ENCODE measurements around the gene SKIC3.

- TF ChIP-seq CTCF (IDR thresholded peaks at IDR 0.05) (no peak), POLR2A (IDR thresholded peaks at IDR 0.05) (no peak), EP300 (IDR thresholded peaks at IDR 0.05) (no peak), POLR2AphosphoS5 (IDR thresholded peaks at IDR 0.05) (no peak)
Observed at GRCh38 chr5:95563367-95563766, 8.6 kb upstream of the SKIC3 start.

Measured in suprapubic skin (tissue), 4 donors.